ENCODE measurements around the gene ACSBG1.

DNA sequence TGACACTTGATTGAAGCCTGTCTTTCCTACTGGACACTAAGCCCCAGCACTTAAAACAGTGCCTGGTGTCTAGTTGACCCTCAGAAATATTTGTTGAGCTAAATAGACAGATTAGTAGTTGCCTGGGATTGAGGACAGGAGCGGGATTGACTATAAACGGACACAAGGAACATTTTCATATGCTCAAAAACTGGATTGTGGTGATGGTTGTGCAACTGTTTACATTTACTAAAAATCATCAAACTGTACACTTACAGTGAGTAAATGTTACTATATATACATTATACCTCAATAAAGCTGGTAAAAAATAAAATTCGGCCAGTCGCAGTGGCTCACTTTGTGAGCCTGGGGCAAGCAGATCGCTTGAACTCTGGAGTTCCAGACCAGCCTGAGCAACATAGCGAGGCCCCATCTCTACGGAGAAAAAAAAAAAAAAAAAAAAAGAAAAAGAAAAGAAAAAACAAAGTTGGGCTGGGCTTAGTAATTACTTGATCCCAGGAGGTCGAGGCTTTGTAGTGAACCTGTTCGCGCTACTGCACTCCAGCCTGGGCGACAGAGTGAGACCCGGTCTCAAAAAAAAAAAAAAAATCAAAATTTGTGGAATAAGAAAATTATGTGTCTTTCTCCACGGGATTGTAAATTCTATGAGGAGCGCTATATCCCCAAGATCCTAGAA lies 85.8 kb downstream of the ACSBG1 start:
- TF ChIP-seq POLR2AphosphoS5 (IDR thresholded peaks at IDR 0.05; ENCODE audit: low read depth, low read length): no peak
- TF ChIP-seq POLR2A (IDR thresholded peaks at IDR 0.05; ENCODE audit: low read depth, low read length): no peak
- no peak for TF ChIP-seq TAF1 (IDR thresholded peaks at IDR 0.05; ENCODE audit: borderline replicate concordance, low read depth, low read length)

Measured in GM12892 (cell line).